Globus pallidus (tissue), 1 donor: Measurements from ENCODE around the gene RNF213.
"Not testable (repeated sequence)": the region's sequence is repeated elsewhere in the genome, so short reads cannot be mapped to it uniquely, and the experiment has no call there.

Source experiments
- DNase-seq: peaks from one replicate; pipeline ENCODE4 v3.0.0-alpha.2; 2015; ENCODE audit warnings: low spot score

Gene RNF213

DNA sequence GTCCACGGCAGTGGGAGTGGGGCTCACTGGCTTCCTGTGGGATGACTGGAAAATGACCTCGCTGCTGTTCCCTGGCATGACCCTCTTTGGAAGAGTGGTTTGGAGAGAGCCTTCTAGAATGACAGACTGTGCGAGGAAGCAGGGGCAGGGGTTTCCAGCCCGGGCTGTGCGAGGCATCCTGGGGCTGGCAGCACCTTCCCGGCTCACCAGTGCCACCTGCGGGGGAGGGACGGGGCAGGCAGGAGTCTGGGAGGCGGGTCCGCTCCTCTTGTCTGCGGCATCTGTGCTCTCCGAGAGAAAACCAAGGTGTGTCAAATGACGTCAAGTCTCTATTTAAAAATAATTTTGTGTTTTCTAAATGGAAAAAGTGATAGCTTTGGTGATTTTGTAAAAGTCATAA is 7.8 kb upstream of the RNF213 start:
- DNase-seq, result no peak

- no peak for DNase-seq
Observed at GRCh38 chr17:80253631-80254395, 6.8 kb upstream of the RNF213 start.

- DNase-seq, result no peak
Observed at GRCh38 chr17:80254396-80255251, 6.0 kb upstream of the RNF213 start.

DNA sequence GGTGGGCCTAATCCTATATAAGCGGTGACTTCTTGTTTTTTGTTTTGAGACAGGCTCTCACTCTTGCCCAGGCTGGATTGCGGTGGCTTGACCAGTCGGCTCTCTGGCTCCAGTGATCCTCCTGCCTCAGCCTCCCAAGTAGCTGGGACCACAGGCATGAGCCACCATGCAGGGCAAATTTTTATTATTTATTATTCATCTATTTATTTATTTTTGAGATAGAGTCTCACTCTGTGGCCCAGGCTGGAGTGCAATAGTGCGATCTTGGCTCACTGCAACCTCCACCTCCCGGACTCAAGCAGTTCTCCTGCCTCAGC is 4.7 kb upstream of the RNF213 start:
- DNase-seq, result no peak

DNA sequence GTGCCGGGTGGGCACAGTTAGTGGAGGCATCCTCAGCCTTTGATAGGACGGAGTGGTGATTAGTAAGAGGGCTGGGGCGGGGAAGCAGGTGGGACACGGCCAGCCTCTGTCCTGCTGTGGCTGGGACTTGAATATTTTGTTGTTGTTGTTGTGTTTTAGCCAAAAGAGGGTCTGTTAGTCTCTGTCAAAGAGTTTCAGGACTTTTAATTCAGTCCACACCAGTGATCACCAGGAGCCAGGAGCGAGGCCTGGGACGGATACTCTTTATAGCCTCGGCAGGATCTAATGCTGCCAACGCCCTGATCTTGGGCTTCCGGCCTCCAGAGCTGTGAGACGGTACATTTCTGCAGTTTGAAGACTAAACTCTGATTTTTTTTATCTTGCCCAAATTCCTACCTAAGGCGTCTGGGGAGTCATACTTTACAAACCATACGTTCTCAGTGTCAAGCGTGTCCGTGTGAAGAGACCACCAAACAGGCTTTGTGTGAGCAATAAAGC is 2.9 kb upstream of the RNF213 start:
- no peak for DNase-seq

DNA sequence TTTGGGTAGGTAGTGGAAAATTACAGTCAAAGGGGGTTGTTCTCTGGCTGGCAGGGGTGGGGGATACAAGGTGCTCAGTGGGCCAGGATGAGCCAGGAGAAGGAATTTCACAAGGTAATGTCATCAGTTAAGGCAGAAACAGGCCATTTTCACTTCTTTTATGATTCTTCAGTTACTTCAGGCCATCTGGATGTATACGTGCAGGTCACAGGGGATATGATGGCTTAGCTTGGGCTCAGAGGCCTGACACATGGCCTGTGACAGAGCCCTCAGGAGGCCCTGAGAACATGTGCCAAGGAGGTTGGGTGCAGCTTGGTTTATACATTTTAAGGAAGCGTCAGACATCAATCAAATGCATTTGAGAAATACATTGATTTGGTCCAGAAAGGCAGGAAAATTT is 2.4 kb upstream of the RNF213 start:
- not testable (repeated sequence) for DNase-seq

- DNase-seq, result no peak
Observed at GRCh38 chr17:80259457-80260068, 1.1 kb upstream of the RNF213 start.

GRCh38 chr17:80260069-80260535 is 550 bp upstream of the RNF213 start:
- DNase-seq, result peak; percentile 51

DNA sequence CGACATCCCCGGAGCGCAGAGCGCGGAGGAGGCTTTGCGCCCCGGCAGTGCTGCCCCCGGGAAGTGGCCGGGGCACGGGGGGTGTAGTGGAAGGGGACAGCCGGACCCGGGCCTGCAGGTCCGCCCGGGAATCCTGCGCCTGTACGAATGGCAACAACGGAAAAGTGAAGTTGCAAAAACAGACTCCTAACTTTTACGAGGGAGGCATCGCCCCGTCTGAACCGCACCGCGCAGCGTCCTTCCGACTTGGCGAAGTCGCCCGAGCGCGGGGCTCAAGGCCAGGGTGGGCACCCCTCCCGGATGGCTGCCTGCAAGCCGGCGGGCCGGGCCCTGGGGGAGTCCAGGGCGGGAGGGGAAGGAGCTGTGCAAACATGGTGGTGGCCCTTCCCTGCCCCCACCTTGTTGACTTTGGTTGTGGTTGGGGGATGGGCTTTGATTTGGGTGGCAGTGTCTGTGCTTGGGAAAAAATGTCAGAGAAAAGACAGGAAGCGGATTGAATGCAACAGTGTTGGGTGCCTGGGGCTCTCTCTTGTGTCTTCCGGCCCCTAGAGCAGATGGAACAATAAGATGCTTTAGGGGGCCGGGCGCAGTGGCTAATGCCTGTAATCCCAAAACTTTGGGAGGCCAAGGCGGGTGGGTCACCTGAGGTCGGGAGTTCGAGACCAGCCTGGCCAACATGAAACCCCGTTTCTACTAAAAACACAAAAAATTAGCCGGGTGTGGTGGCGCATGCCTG is 675 bp downstream of the RNF213 start:
- DNase-seq, result peak; percentile 60

- DNase-seq, result no peak
Observed at GRCh38 chr17:80261895-80262279, 1.2 kb downstream of the RNF213 start.

GRCh38 chr17:80262291-80262690 is 1.6 kb downstream of the RNF213 start:
- no peak for DNase-seq

DNA sequence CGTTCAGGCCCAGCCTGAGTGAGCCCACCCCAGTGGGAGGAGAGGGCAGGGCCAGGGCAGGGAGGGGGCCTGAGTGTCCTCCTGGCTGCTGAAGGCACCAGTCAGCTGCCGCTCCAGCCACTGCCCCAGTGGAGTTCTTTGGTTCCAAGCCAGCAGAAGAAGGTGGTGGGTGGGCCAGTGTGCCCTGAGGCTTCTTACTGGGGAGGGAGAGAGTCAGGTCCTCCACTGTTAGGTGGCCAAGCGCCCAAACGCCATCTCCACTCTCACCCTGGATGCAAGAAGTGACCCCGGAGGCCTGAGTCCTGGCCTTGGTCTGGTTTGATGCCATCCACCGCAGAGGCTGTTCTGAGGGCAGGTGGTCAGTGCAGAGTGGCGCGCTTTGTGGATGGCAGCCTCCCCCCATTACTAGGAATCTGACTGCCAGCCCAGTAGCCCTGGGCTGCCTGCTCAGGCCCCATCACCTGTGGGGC is 2.2 kb downstream of the RNF213 start:
- no peak for DNase-seq

DNA sequence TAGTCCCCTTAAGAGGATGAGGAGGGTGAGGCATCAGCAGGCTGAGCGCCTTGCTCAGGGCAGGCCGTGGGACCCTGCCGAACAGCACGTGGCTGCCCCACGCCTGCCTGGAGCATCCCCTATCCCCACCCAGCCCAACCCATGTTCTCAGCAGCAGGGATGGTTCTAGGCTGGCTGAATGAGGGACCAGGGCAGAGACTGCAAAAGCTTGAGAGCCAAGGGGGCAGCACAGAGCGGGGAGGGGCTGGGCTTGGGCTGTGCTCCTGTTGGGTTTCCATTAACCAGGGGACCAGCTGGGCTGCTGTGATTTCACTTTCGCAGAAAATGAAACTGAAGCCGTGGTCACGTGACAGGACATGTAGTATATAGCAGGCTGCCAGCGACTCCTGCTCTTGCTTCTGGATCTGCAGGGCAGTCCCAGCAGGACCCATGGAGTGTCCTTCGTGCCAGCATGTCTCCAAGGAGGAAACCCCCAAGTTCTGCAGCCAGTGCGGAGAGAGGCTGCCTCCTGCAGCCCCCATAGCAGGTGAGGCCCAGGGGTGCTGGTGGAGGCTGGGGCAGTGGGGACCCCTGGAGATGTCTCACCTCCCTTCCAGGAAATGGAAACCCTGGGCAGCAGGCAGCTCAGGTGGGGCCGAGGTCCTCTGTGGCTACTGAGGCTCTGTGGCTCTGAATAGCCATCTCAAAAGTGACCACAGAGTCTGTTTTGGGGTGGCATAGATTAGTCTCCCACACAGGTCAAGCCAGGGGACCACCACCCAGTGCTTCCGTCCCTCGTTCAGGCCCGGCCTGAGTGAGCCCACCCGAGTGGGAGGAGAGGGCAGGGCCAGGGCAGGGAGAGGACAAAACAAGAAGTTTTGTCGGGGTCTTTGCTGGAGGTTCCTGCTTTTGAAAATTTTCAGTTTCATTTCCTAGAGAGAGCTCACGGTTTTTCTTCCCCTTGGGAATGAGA is 2.9 kb downstream of the RNF213 start:
- DNase-seq, result peak; percentile 60

GRCh38 chr17:80264205-80265075 is 3.8 kb downstream of the RNF213 start:
- DNase-seq, result no peak

DNA sequence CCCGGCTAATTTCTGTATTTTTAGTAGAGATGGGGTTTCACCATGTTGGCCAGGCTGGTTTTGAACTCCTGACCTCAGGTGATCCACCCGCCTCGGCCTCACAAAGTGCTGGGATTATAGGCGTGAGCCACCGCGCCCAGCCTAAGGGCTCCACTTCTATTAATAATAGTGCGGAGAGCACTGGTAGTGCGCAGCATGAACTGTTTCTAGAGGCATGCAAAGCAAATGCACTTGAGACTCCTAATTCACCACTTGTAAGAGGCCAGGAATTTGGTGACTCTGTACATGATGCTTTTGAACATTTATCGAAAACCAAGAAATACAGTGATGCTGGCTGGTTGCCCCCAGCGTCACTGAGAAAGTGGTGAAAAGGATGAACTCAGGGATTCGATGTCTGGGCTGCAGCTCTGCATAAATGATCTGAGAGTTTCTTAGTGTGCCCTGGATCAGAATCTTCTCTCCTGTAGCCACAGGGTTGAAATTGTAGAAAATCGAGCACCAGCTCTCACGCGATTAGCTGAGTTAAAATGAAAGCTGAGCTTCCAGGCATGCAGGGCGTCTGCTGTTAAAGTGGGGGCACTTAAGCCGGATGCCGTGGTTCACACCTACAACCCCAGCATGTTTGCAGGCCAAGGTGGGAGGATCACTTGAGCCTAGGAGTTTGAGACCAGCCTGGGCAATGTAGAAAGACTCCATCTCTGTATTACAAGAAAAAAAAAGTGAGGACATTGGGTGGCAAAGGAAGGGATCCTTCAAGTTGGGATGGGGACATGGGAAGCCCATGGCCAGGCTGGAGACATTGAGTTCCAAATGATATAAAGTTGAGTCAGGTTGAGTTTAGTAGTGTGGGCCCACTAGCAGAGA is 4.8 kb downstream of the RNF213 start:
- no peak for DNase-seq

DNA sequence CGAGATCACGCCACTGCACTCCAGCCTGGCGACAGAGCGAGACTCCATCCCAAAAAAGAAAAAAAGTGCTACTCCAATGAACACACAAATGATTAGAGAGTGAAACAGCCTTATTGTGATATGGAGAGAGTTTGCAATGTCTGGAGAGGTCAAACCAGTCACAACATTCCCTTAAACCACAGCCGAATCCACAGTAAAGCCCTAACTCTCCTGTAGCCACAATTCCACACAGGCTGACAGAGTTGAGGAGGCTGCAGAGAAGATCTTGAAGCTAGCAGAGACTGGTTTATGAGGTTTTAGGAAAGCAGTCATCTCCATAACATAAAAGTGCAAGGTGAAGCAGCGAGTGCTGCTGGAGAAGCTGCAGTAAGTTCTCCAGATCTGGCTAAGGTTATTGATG is 6.7 kb downstream of the RNF213 start:
- DNase-seq, result no peak

- no peak for DNase-seq
Observed at GRCh38 chr17:80268427-80268826, 7.8 kb downstream of the RNF213 start.

DNA sequence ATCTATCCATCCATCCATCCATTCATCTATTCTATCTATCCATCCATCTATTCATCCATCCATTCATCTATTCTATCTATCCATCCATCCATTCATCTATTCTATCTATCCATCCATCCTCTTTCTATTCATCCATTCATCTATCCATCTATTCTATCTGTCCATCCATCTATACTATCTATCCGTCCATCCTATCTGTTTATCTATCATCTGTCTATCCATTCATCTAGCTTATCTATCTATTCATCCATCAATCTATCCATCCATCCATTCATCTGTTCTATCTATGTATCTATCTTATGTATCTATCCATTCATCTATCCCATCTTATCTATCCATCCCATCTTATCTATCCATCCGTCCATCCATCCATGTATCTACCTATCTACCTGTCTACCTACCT is 8.8 kb downstream of the RNF213 start:
- no peak for DNase-seq

DNA sequence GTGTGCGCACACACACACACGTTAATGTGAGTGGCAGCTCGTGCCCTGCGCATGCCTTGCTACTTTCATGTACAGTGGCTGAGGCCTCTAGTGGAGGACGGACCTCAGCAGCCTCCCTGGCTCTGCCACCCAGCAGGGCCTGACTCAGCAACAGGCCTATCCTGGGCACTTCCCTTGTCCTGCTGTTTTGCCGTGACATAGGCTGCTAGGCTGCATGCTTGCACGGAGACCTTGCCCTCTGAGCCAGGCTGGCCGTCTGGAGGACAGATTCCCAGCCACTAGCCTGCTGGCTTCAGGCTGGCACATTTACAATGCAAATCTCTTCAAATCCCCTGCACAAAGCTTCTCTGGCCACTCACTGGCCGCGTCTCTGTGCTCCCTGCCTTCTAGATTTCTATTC is 9.5 kb downstream of the RNF213 start:
- DNase-seq, result peak; percentile 46
